PC-9 (cell line): Measurements from ENCODE around the gene CAPZB.

Experiments used
- EZH2 ChIP-seq: fragments of 200-600 bp; sonication (generic); IDR thresholded peaks from 2 replicates; pipeline ENCODE4 v1.8.0; 2017; ENCODE audit warnings: antibody characterized with exemption, low read depth
- TF ChIP-seq, protein P1 (sequence below): fragments of 200-600 bp; sonication (generic); conservative IDR thresholded peaks from 2 replicates; pipeline ENCODE4 v1.6.1; 2017; ENCODE audit warnings: mixed run types, antibody characterized with exemption, mild to moderate bottlenecking, moderate library complexity

GRCh38 chr1:19343617-19344350 lies 141.6 kb downstream of the CAPZB start:
- TF ChIP-seq, protein P1, sequence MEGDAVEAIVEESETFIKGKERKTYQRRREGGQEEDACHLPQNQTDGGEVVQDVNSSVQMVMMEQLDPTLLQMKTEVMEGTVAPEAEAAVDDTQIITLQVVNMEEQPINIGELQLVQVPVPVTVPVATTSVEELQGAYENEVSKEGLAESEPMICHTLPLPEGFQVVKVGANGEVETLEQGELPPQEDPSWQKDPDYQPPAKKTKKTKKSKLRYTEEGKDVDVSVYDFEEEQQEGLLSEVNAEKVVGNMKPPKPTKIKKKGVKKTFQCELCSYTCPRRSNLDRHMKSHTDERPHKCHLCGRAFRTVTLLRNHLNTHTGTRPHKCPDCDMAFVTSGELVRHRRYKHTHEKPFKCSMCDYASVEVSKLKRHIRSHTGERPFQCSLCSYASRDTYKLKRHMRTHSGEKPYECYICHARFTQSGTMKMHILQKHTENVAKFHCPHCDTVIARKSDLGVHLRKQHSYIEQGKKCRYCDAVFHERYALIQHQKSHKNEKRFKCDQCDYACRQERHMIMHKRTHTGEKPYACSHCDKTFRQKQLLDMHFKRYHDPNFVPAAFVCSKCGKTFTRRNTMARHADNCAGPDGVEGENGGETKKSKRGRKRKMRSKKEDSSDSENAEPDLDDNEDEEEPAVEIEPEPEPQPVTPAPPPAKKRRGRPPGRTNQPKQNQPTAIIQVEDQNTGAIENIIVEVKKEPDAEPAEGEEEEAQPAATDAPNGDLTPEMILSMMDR, result no peak
- no peak for TF ChIP-seq EZH2
